RCC 7860 (cell line): ENCODE measurements around the gene SCAMP5.

Experiments used
- DNase-seq: peaks from one replicate; pipeline ENCODE4 v3.0.0-alpha.2; 2015; ENCODE audit warnings: low spot score
- FAIRE-seq: peaks from 2 replicates; lab custom pipeline; 2012; peaks lifted over from hg19 to GRCh38; lab: Jason Lieb, UNC

Gene SCAMP5

GRCh38 chr15:74976159-74976558 is 19.2 kb upstream of the SCAMP5 start:
- DNase-seq: no peak
- no peak for FAIRE-seq

GRCh38 chr15:74977599-74977998 is 17.8 kb upstream of the SCAMP5 start:
- DNase-seq (no peak), FAIRE-seq (no peak)

- FAIRE-seq (no peak), DNase-seq (no peak)
These were observed 17.3 kb upstream of the SCAMP5 start for GRCh38 chr15:74978077-74978476.

- FAIRE-seq: no peak
- peak; percentile 5 for DNase-seq
These were observed 16.9 kb upstream of the SCAMP5 start for GRCh38 chr15:74978503-74978902.

GRCh38 chr15:74982183-74982582 is 13.2 kb upstream of the SCAMP5 start:
- DNase-seq: no peak
- no peak for FAIRE-seq

GRCh38 chr15:74983725-74984231 is 11.6 kb upstream of the SCAMP5 start:
- DNase-seq (no peak), FAIRE-seq (no peak)

GRCh38 chr15:74988007-74988800 is 7.2 kb upstream of the SCAMP5 start:
- FAIRE-seq: no peak
- peak; percentile 25 for DNase-seq

GRCh38 chr15:74989527-74989926 is 5.8 kb upstream of the SCAMP5 start:
- FAIRE-seq (no peak), DNase-seq (no peak)

GRCh38 chr15:74992619-74993018 is 2.7 kb upstream of the SCAMP5 start:
- FAIRE-seq (no peak), DNase-seq (no peak)

GRCh38 chr15:74994236-74994635 is 1.1 kb upstream of the SCAMP5 start:
- no peak for FAIRE-seq
- DNase-seq: no peak

- FAIRE-seq: no peak
- no peak for DNase-seq
These were observed 678 bp upstream of the SCAMP5 start for GRCh38 chr15:74994685-74995084.

GRCh38 chr15:74995779-74996765 is 709 bp downstream of the SCAMP5 start:
- FAIRE-seq: no peak
- DNase-seq: no peak

GRCh38 chr15:74997141-74997540 is 1.8 kb downstream of the SCAMP5 start:
- FAIRE-seq: no peak
- DNase-seq: no peak

GRCh38 chr15:74997543-74997942 is 2.2 kb downstream of the SCAMP5 start:
- no peak for FAIRE-seq
- DNase-seq: no peak

GRCh38 chr15:75001310-75001709 is 5.9 kb downstream of the SCAMP5 start:
- no peak for FAIRE-seq
- no peak for DNase-seq

GRCh38 chr15:75002398-75002797 is 7.0 kb downstream of the SCAMP5 start:
- no peak for DNase-seq
- FAIRE-seq: no peak

- DNase-seq (no peak), FAIRE-seq (no peak)
These were observed 11.9 kb downstream of the SCAMP5 start for GRCh38 chr15:75007216-75007615.

GRCh38 chr15:75008221-75008625 is 12.9 kb downstream of the SCAMP5 start:
- no peak for FAIRE-seq
- DNase-seq: no peak

- FAIRE-seq: no peak
- DNase-seq: no peak
These were observed 13.4 kb downstream of the SCAMP5 start for GRCh38 chr15:75008629-75009326.

- FAIRE-seq: no peak
- no peak for DNase-seq
These were observed 21.1 kb downstream of the SCAMP5 start for GRCh38 chr15:75016431-75016830.

GRCh38 chr15:75019916-75020315 is 24.6 kb downstream of the SCAMP5 start:
- no peak for FAIRE-seq
- DNase-seq: no peak
